Measurements from ENCODE around the gene NR2C2. TPM values are rescaled to one million over a fixed set of nuclear protein-coding genes. Genes with fewer than 3 reads are reported as not detected.
A peak's percentile ranks its signal among the peaks of the same experiment; 100 is the strongest.

The NR2C2 gene
- total and polyA plus RNA-seq, 10 of the 15 experiments (the other 5 are each of a cell fraction or from before 2014, with no cell fraction given) = 2.7 to 30.3 (median 18.3) TPM

DNA sequence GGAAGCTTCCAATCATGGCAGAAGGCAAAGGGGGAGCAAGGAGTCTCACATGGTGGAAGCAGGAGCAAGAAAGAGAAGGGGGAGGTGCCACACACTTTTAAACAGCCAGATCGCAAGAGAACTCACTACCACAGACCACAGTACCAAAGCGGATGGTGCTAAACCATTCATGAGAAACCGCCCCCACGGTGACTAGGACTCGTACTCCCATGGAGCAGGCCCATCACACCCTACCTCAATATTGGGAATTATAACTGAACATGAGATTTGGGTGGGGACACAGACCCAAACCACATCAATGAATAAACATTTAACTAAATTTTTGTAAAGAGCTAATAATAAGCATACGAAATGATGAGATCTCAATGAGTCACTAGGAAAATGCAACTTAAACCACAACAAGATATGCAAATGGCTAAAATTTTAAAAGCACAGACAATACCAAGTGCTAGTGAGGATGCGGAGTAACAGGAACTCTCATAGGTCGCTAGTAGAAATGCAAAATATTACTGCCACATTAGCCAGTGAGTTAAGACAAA lies 107.7 kb downstream of the NR2C2 start (continued):
- no peak for TF ChIP-seq PBX3 (IDR thresholded peaks at IDR 0.05; ENCODE audit: insufficient replicate concordance, low read depth, low read length)
- peak; percentile 62 for TF ChIP-seq IKZF1 (conservative IDR thresholded peaks at IDR 0.05)
- no peak for TF ChIP-seq EZH2 (IDR thresholded peaks at IDR 0.05; ENCODE audit: borderline replicate concordance, control insufficient read depth, low read depth, low read length)
- no peak for TF ChIP-seq NR2C2 (IDR thresholded peaks at IDR 0.05; ENCODE audit: borderline replicate concordance, control insufficient read depth, insufficient read length, low read depth)
- TF ChIP-seq NFXL1 (IDR thresholded peaks at IDR 0.05; ENCODE audit: borderline replicate concordance) = no peak
- TF ChIP-seq E4F1 (IDR thresholded peaks at IDR 0.05; ENCODE audit: borderline replicate concordance, partially characterized antibody) = no peak
- no peak for TF ChIP-seq ESRRA (IDR thresholded peaks at IDR 0.05; ENCODE audit: low read length)
- TF ChIP-seq, protein P1, sequence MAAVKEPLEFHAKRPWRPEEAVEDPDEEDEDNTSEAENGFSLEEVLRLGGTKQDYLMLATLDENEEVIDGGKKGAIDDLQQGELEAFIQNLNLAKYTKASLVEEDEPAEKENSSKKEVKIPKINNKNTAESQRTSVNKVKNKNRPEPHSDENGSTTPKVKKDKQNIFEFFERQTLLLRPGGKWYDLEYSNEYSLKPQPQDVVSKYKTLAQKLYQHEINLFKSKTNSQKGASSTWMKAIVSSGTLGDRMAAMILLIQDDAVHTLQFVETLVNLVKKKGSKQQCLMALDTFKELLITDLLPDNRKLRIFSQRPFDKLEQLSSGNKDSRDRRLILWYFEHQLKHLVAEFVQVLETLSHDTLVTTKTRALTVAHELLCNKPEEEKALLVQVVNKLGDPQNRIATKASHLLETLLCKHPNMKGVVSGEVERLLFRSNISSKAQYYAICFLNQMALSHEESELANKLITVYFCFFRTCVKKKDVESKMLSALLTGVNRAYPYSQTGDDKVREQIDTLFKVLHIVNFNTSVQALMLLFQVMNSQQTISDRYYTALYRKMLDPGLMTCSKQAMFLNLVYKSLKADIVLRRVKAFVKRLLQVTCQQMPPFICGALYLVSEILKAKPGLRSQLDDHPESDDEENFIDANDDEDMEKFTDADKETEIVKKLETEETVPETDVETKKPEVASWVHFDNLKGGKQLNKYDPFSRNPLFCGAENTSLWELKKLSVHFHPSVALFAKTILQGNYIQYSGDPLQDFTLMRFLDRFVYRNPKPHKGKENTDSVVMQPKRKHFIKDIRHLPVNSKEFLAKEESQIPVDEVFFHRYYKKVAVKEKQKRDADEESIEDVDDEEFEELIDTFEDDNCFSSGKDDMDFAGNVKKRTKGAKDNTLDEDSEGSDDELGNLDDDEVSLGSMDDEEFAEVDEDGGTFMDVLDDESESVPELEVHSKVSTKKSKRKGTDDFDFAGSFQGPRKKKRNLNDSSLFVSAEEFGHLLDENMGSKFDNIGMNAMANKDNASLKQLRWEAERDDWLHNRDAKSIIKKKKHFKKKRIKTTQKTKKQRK (IDR thresholded peaks at IDR 0.05; ENCODE audit: low read depth, low read length) = no peak
- no peak for TF ChIP-seq ATF3 (IDR thresholded peaks at IDR 0.05; ENCODE audit: borderline replicate concordance, extremely low read depth, low read depth, low read length)
- TF ChIP-seq JUND (IDR thresholded peaks at IDR 0.05; ENCODE audit: low read depth, low read length) = no peak
- TF ChIP-seq CHD2 (IDR thresholded peaks at IDR 0.05; ENCODE audit: borderline replicate concordance, low read depth, low read length) = no peak
- no peak for TF ChIP-seq CREB1 (IDR thresholded peaks at IDR 0.05; ENCODE audit: low read depth)
- peak; percentile 76; the same call in 1 of the 2 replicates for TF ChIP-seq DPF2 (IDR thresholded peaks at IDR 0.05)
- TF ChIP-seq, protein P2, sequence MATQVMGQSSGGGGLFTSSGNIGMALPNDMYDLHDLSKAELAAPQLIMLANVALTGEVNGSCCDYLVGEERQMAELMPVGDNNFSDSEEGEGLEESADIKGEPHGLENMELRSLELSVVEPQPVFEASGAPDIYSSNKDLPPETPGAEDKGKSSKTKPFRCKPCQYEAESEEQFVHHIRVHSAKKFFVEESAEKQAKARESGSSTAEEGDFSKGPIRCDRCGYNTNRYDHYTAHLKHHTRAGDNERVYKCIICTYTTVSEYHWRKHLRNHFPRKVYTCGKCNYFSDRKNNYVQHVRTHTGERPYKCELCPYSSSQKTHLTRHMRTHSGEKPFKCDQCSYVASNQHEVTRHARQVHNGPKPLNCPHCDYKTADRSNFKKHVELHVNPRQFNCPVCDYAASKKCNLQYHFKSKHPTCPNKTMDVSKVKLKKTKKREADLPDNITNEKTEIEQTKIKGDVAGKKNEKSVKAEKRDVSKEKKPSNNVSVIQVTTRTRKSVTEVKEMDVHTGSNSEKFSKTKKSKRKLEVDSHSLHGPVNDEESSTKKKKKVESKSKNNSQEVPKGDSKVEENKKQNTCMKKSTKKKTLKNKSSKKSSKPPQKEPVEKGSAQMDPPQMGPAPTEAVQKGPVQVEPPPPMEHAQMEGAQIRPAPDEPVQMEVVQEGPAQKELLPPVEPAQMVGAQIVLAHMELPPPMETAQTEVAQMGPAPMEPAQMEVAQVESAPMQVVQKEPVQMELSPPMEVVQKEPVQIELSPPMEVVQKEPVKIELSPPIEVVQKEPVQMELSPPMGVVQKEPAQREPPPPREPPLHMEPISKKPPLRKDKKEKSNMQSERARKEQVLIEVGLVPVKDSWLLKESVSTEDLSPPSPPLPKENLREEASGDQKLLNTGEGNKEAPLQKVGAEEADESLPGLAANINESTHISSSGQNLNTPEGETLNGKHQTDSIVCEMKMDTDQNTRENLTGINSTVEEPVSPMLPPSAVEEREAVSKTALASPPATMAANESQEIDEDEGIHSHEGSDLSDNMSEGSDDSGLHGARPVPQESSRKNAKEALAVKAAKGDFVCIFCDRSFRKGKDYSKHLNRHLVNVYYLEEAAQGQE (IDR thresholded peaks at IDR 0.05; ENCODE audit: low read depth, low read length) = no peak
- TF ChIP-seq ETV6 (conservative IDR thresholded peaks at IDR 0.05 in 1 of 2, IDR thresholded peaks at IDR 0.05 in 1 of 2; ENCODE audit: borderline replicate concordance in 1 of 2, low read depth in 1 of 2) = no peak
- TF ChIP-seq PAX5 (IDR thresholded peaks at IDR 0.05; ENCODE audit: borderline replicate concordance, low read depth, low read length) = peak; percentile 70; the same call in 1 of the 2 replicates
- TF ChIP-seq IKZF2 (IDR thresholded peaks at IDR 0.05) = peak; percentile 74 to 76
- TF ChIP-seq SUPT20H (IDR thresholded peaks at IDR 0.05; ENCODE audit: borderline replicate concordance, control insufficient read depth, low read depth, low read length) = no peak
